Nephron (organoid): Measurements from ENCODE around the gene FAM3B.

Experiments used
- H3K27ac Mint-ChIP-seq, 3 experiments: 2 replicates each; pipeline ENCODE4 v1.8.0; 2020; ENCODE audit warnings: mixed read lengths in 3 of 3, mild to moderate bottlenecking in 2 of 3, moderate library complexity in 1 of 3
- H3K27me3 Mint-ChIP-seq: 2 replicates; pipeline ENCODE4 v1.8.0; 2021; ENCODE audit warnings: low read depth, mild to moderate bottlenecking, moderate library complexity, mixed read lengths
- H3K36me3 Mint-ChIP-seq: 2 replicates; pipeline ENCODE4 v1.8.0; 2020; ENCODE audit warnings: low read depth, mixed read lengths
- H3K4me1 Mint-ChIP-seq: 2 replicates; pipeline ENCODE4 v1.8.0; 2020; ENCODE audit warnings: mixed read lengths
- H3K4me3 Mint-ChIP-seq, 3 experiments: 2 replicates each; pipeline ENCODE4 v1.8.0; 2020; ENCODE audit warnings: mild to moderate bottlenecking in 3 of 3, mixed read lengths in 3 of 3, moderate library complexity in 2 of 3
- H3K9me3 Mint-ChIP-seq: 2 replicates; pipeline ENCODE4 v1.8.0; 2020; ENCODE audit warnings: mixed read lengths
- TF ChIP-seq, protein P1 (sequence below), 3 experiments: fragments of 200-600 bp; sonication (generic); IDR thresholded peaks; one replicate each; pipeline ENCODE4 v1.5.0; 2021; ENCODE audit warnings: antibody characterized with exemption in 3 of 3; ENCODE audit not compliant: unreplicated experiment in 3 of 3

FAM3B gene

DNA sequence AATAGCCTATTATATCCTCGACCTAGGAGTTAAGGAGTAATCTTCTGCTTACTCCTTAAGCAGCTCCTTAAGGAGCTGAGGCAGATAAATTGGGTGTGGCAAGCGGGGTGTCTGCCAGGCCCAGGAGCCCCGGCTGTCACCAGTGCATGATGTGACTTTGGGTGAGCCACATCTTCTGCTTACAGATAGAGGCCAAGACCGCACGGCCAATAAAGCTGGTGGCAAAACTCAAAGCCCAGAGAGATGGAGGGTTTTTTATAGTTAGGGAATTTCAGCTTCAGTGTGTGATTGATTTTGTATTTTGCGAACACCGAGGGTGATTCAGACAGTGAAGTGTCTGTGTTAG lies 55.1 kb downstream of the FAM3B start:
- no peaks in the 10 kb centered on the region for H3K9me3 Mint-ChIP-seq
- H3K4me3 Mint-ChIP-seq, result no peak overlapping the region
- no peak overlapping the region for H3K27ac Mint-ChIP-seq
- TF ChIP-seq, protein P1, sequence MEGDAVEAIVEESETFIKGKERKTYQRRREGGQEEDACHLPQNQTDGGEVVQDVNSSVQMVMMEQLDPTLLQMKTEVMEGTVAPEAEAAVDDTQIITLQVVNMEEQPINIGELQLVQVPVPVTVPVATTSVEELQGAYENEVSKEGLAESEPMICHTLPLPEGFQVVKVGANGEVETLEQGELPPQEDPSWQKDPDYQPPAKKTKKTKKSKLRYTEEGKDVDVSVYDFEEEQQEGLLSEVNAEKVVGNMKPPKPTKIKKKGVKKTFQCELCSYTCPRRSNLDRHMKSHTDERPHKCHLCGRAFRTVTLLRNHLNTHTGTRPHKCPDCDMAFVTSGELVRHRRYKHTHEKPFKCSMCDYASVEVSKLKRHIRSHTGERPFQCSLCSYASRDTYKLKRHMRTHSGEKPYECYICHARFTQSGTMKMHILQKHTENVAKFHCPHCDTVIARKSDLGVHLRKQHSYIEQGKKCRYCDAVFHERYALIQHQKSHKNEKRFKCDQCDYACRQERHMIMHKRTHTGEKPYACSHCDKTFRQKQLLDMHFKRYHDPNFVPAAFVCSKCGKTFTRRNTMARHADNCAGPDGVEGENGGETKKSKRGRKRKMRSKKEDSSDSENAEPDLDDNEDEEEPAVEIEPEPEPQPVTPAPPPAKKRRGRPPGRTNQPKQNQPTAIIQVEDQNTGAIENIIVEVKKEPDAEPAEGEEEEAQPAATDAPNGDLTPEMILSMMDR (IDR thresholded peaks at IDR 0.05; ENCODE audit: unreplicated experiment in 3 of 3), result no peak
- peaks cover 24% of the 10 kb centered on the region for H3K4me1 Mint-ChIP-seq
- no peaks in the 10 kb centered on the region for H3K36me3 Mint-ChIP-seq
- peaks cover 24% of the 10 kb centered on the region for H3K27me3 Mint-ChIP-seq

DNA sequence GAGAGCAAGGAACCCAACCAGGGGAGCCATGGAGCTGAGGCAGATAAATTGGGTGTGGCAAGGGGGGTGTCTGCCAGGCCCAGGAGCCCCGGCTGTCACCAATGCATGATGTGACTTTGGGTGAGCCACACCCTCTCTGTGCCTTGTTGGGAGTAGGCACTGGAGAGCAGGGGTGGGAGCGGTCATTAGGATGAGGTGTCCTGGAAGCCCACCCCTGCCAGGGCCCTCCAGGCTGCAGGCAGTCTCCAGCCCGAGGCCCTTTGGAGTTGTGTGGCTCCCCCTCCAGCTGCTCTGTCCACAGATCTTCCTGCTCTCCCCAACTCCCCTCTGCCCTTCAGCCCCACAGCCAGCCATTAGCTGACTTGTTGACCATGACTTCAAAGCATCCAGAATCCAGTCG lies 56.7 kb downstream of the FAM3B start:
- H3K4me3 Mint-ChIP-seq, result no peak overlapping the region
- no peaks in the 10 kb centered on the region for H3K36me3 Mint-ChIP-seq
- H3K27me3 Mint-ChIP-seq, result peaks cover 22% of the 10 kb centered on the region
- H3K9me3 Mint-ChIP-seq, result no peaks in the 10 kb centered on the region
- H3K27ac Mint-ChIP-seq, result no peak overlapping the region
- TF ChIP-seq, protein P1 (IDR thresholded peaks at IDR 0.05; ENCODE audit: unreplicated experiment in 3 of 3), result no peak
- peaks cover 8% of the 10 kb centered on the region for H3K4me1 Mint-ChIP-seq

DNA sequence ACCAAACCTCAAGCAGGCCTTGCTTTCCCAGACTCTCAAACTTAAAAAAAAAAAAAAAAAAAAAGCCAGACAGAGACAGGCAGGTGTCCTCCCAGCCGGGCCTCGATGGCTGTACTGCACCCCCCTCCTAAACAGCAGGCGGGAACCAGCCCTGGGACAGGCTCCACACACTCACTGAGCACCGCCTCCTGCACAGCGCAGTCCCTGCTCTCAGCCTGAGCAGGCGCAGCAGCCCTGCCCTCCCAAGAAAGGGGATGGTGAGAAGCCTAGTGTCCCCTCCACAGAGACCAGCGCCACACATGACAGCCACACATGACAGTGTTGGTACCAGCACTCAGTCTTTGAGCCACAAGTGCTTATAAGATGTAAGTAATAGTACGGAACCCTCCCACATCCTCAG lies 57.2 kb downstream of the FAM3B start:
- TF ChIP-seq, protein P1 (IDR thresholded peaks at IDR 0.05; ENCODE audit: unreplicated experiment in 3 of 3), result no peak
- no peak overlapping the region for H3K4me3 Mint-ChIP-seq
- no peak overlapping the region for H3K27ac Mint-ChIP-seq
- H3K9me3 Mint-ChIP-seq, result no peaks in the 10 kb centered on the region
- H3K36me3 Mint-ChIP-seq, result no peaks in the 10 kb centered on the region
- peaks cover 20% of the 10 kb centered on the region for H3K27me3 Mint-ChIP-seq
- H3K4me1 Mint-ChIP-seq, result peaks cover 5% of the 10 kb centered on the region

DNA sequence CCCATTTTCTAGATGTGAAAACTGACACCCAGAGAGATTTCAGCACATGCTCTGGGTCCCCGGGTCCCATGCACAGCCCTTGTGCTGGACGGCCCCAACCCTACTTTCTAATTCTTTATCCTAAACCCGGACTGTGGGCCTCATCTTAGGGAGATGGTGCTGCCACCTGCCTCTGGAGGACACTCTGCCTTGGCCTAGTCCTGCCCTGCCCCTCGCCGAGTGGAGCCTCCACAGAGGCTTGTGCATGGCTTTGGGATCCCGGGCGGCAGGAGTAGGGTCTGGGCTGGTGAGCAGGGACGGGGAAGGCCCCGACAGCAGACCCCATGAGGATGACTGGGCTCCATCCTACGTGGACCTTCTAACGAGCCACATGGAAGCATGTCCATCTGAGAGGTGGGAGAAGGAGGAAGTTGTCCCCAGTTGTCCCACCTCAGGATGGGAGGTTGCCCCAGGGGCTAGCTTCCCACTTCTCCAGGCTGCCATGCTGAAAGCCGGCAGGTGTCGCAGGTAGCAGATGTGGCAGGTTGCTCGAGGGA lies 57.6 kb downstream of the FAM3B start:
- H3K4me3 Mint-ChIP-seq, result no peak overlapping the region
- H3K4me1 Mint-ChIP-seq, result peaks cover 5% of the 10 kb centered on the region
- TF ChIP-seq, protein P1 (IDR thresholded peaks at IDR 0.05; ENCODE audit: unreplicated experiment in 3 of 3), result no peak
- no peaks in the 10 kb centered on the region for H3K9me3 Mint-ChIP-seq
- H3K36me3 Mint-ChIP-seq, result no peaks in the 10 kb centered on the region
- H3K27ac Mint-ChIP-seq, result no peak overlapping the region
- H3K27me3 Mint-ChIP-seq, result peaks cover 17% of the 10 kb centered on the region

DNA sequence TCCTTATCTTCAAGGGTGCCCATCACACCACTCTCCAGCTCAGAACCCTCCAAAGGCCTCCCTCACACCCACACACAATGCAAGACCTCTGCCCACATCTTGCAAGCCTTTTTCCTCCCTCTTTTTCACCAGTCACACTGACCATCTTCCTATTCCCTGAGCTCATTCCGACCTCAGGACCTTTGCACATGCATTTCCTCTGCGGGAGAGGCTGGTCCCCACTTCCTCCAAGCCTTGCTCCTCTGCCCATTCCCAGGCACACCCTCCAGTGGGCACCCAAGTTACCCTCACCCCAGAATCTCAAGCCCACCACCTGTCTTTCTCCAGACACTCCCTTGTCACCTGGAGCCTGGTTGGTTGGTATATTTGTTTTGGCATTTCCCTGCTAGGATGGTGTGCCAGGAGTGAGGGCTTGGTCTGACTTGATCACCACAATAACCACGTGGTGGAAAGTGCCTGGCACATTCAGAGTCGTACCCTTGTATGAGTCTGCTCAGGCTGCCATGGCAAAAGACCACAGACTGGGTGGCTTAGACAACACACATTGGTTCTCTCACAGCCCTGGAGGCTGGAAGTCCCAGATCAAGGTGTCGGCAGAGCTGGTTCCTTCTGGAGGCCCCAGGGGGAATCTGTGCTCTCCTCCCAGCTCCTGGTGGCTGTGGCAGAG lies 58.4 kb downstream of the FAM3B start:
- Mint-ChIP-seq H3K4me3 (no peak overlapping the region), H3K27me3 (peaks cover 14% of the 10 kb centered on the region), H3K4me1 (peaks cover 5% of the 10 kb centered on the region), H3K36me3 (no peaks in the 10 kb centered on the region), H3K27ac (no peak overlapping the region), H3K9me3 (no peaks in the 10 kb centered on the region)
- TF ChIP-seq, protein P1 (IDR thresholded peaks at IDR 0.05; ENCODE audit: unreplicated experiment in 3 of 3), result no peak

DNA sequence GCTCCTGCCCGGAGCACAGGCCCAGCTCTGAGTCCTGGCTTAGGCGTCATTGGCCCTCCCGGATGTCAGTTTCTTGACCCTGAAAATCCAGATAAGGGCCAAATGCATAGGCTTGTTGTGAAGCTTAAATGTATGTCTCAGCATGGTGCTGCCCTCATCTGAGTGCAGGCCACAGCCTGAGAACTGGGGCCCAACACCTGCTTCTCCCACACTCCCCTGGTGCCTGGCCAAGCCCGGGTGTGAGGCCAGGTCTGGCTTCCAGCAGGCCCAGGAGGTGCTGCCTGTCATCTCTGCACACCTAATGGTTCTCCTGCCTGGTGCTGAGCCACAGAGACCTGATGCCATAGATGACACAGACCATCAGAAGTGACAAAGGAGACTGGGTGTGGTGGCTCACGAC lies 59.3 kb downstream of the FAM3B start:
- Mint-ChIP-seq H3K27me3 (peaks cover 14% of the 10 kb centered on the region), H3K27ac (no peak overlapping the region), H3K36me3 (no peaks in the 10 kb centered on the region), H3K4me3 (no peak overlapping the region), H3K4me1 (peaks cover under 1% of the 10 kb centered on the region), H3K9me3 (no peaks in the 10 kb centered on the region)
- TF ChIP-seq, protein P1 (IDR thresholded peaks at IDR 0.05; ENCODE audit: unreplicated experiment in 3 of 3), result no peak
